HEK293T (cell line): ENCODE measurements around the gene DARS1.

ENCODE experiments used
- ELF4 ChIP-seq: fragments of 450-650 bp; IDR thresholded peaks from 2 replicates; pipeline ENCODE4 v1.6.1; 2017; ENCODE audit warnings: antibody characterized with exemption
- L3MBTL2 ChIP-seq: fragments of 450-650 bp; conservative IDR thresholded peaks from 2 replicates; pipeline ENCODE4 v1.6.1; 2016; ENCODE audit warnings: mild to moderate bottlenecking
- LEF1 ChIP-seq: fragments of 450-650 bp; IDR thresholded peaks from 2 replicates; pipeline ENCODE4 v1.6.1; 2017; ENCODE audit warnings: mild to moderate bottlenecking, borderline replicate concordance
- NFRKB ChIP-seq: fragments of 450-650 bp; IDR thresholded peaks from 2 replicates; pipeline ENCODE4 v1.6.1; 2016; ENCODE audit warnings: mild to moderate bottlenecking, moderate library complexity
- SP1 ChIP-seq: fragments of 450-650 bp; IDR thresholded peaks from 2 replicates; pipeline ENCODE4 v1.6.1; 2017
- SUZ12 ChIP-seq: fragments of 450-650 bp; IDR thresholded peaks from 2 replicates; pipeline ENCODE4 v1.6.1; 2016; ENCODE audit warnings: mild to moderate bottlenecking

DNA sequence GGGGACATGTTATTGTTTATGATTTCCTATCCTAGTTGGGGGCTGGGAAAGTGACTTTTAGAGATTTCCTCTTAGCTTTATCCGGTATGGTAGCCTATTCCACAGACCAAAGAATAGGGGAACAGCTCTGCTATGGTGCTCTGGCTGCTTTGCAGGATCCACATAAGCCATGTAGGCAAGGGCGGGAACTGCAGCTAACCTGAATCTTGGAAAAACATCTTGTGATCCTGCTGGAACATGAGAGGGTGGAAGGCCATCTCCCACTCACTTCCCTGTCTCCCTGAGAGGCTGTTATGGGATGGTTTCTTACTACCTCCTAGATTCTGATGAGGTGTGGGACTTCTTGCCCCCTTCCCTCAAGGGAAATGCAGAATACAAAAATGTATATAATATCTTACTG is 2.0 kb upstream of the DARS1 start:
- no peak for TF ChIP-seq SP1
- no peak for TF ChIP-seq LEF1
- no peak for TF ChIP-seq ELF4
- TF ChIP-seq L3MBTL2: no peak
- no peak for TF ChIP-seq SUZ12
- TF ChIP-seq NFRKB: no peak
